IMR-90 (cell line): ENCODE measurements around the gene LSM14A. TPM values are rescaled to one million over a fixed set of nuclear protein-coding genes. Genes with fewer than 3 reads are reported as not detected.

Experiments
- ATAC-seq: fragments of 200-7000 bp; cut with Tn5 transposase; 2 replicates; pipeline ENCODE4 v1.9.1; 2020; ENCODE audit warnings: low read depth, mild to moderate bottlenecking, moderate library complexity
- BruUV-seq: library from RNA; stranded (reverse); fragments of 400-500 nt; replicated peaks from 2 replicates; lab custom pipeline; 2021; lab: Mats Ljungman, UMichigan
- CTCF ChIA-PET: fragments of 300-600 bp; formaldehyde crosslinking; extraction: SDS; loops from one replicate; lab custom pipeline; 2021; ENCODE audit warnings: antibody characterized with exemption; lab: Yijun Ruan, JAX
- POLR2A ChIA-PET: fragments of 300-600 bp; sonication (Branson Sonifier 250); formaldehyde crosslinking; loops from one replicate; lab custom pipeline; 2022; ENCODE audit warnings: antibody characterized with exemption; ENCODE audit not compliant: unreplicated experiment; lab: Charles Lee
- DNase-seq: peaks from one replicate; pipeline ENCODE4 v3.0.0; 2013
- H2AFZ ChIP-seq: replicated peaks from 2 replicates; pipeline ENCODE3; 2013; ENCODE audit warnings: low read length, mild to moderate bottlenecking; ENCODE audit not compliant: poor library complexity
- H2AK5ac ChIP-seq: 2 replicates; pipeline ENCODE4 v1.6.1; 2013; ENCODE audit warnings: low read depth, low read length, inconsistent platforms
- H2AK9ac ChIP-seq: replicated peaks from 2 replicates; pipeline ENCODE3; 2013; ENCODE audit warnings: mild to moderate bottlenecking, low read depth, low read length, moderate library complexity; ENCODE audit not compliant: poor library complexity
- H2BK120ac ChIP-seq: 2 replicates; pipeline ENCODE4 v1.6.1; 2013; ENCODE audit warnings: low read depth, low read length, inconsistent platforms
- H2BK15ac ChIP-seq: 3 replicates; pipeline ENCODE4 v1.6.1; 2013; ENCODE audit warnings: low read depth, low read length, inconsistent platforms
- H2BK20ac ChIP-seq: 2 replicates; pipeline ENCODE4 v1.6.1; 2013; ENCODE audit warnings: low read depth, mild to moderate bottlenecking, inconsistent platforms, low read length, moderate library complexity
- H2BK5ac ChIP-seq: 2 replicates; pipeline ENCODE4 v1.6.1; 2013; ENCODE audit warnings: mild to moderate bottlenecking, low read depth, low read length, inconsistent platforms; ENCODE audit not compliant: poor library complexity, severe bottlenecking
- H3K14ac ChIP-seq: replicated peaks from 2 replicates; pipeline ENCODE4 v1.6.1; 2013; ENCODE audit warnings: low read depth, low read length, inconsistent platforms
- H3K18ac ChIP-seq: 2 replicates; pipeline ENCODE4 v1.6.1; 2013; ENCODE audit warnings: low read depth, low read length, control low read depth
- H3K23ac ChIP-seq: 2 replicates; pipeline ENCODE4 v1.6.1; 2013; ENCODE audit warnings: low read depth, low read length, inconsistent platforms
- H3K27ac ChIP-seq: 2 replicates; pipeline ENCODE4 v1.5.1; 2013; ENCODE audit warnings: mild to moderate bottlenecking, control low read depth, low read length; ENCODE audit not compliant: insufficient read depth
- H3K27me3 ChIP-seq: 2 replicates; pipeline ENCODE4 v1.6.1; 2013; ENCODE audit warnings: low read length; ENCODE audit not compliant: control insufficient read depth, insufficient read depth
- H3K36me3 ChIP-seq: 2 replicates; pipeline ENCODE4 v1.6.1; 2013; ENCODE audit warnings: low read length, mixed read lengths; ENCODE audit not compliant: control insufficient read depth, insufficient read depth
- H3K4ac ChIP-seq: 2 replicates; pipeline ENCODE4 v1.6.1; 2013; ENCODE audit warnings: low read depth, low read length, inconsistent platforms
- H3K4me1 ChIP-seq: 2 replicates; pipeline ENCODE4 v1.6.1; 2013; ENCODE audit warnings: low read length, mixed read lengths; ENCODE audit not compliant: control insufficient read depth, insufficient read depth
- H3K4me2 ChIP-seq: 2 replicates; pipeline ENCODE4 v1.6.1; 2013; ENCODE audit warnings: low read depth, mild to moderate bottlenecking, control low read depth, low read length, moderate library complexity
- H3K4me3 ChIP-seq: 2 replicates; pipeline ENCODE4 v1.5.1; 2013; ENCODE audit warnings: low read depth, mild to moderate bottlenecking, control low read depth, low read length, moderate library complexity; ENCODE audit not compliant: insufficient read depth
- H3K56ac ChIP-seq: 2 replicates; pipeline ENCODE4 v1.6.1; 2013; ENCODE audit warnings: low read length, inconsistent platforms; ENCODE audit not compliant: insufficient read depth; ENCODE audit errors: extremely low read depth
- H3K79me1 ChIP-seq, 2 experiments: 2 replicates each; pipeline ENCODE4 v1.6.1; 2013; ENCODE audit warnings: low read length in 2 of 2, inconsistent platforms in 1 of 2, low read depth in 1 of 2
- H3K9ac ChIP-seq: 2 replicates; pipeline ENCODE4 v1.6.1; 2013; ENCODE audit warnings: low read depth, low read length, control low read depth
- H3K9me1 ChIP-seq: 2 replicates; pipeline ENCODE4 v1.6.1; 2013; ENCODE audit warnings: low read length, inconsistent platforms; ENCODE audit not compliant: insufficient read depth
- H3K9me3 ChIP-seq: 2 replicates; pipeline ENCODE4 v1.6.1; 2013; ENCODE audit warnings: low read length; ENCODE audit not compliant: control insufficient read depth, insufficient read depth
- H4K20me1 ChIP-seq: 2 replicates; pipeline ENCODE4 v1.6.1; 2013; ENCODE audit warnings: low read length, inconsistent platforms; ENCODE audit not compliant: insufficient read depth
- H4K5ac ChIP-seq: 2 replicates; pipeline ENCODE4 v1.6.1; 2013; ENCODE audit warnings: mild to moderate bottlenecking, low read depth, low read length, control low read depth
- H4K8ac ChIP-seq, 2 experiments: 2 replicates each; pipeline ENCODE4 v1.6.1; 2013; ENCODE audit warnings: low read depth in 2 of 2, low read length in 2 of 2, control low read depth in 1 of 2, inconsistent platforms in 1 of 2
- H4K91ac ChIP-seq: 2 replicates; pipeline ENCODE4 v1.6.1; 2013; ENCODE audit warnings: low read depth, low read length, inconsistent platforms; ENCODE audit not compliant: insufficient read depth
- BHLHE40 ChIP-seq: fragments of 150-350 bp; IDR thresholded peaks from 2 replicates; pipeline ENCODE4 v1.6.1; 2016; ENCODE audit warnings: mild to moderate bottlenecking, low read depth, low read length
- CEBPB ChIP-seq: IDR thresholded peaks from 2 replicates; pipeline ENCODE4 v1.6.1; 2012; ENCODE audit warnings: low read depth, low read length, improper control_type of control experiment
- CTCF ChIP-seq: conservative IDR thresholded peaks from 2 replicates; pipeline ENCODE4 v1.5.1; 2012; ENCODE audit warnings: mild to moderate bottlenecking, low read depth, low read length, improper control_type of control experiment
- RCOR1 ChIP-seq: IDR thresholded peaks from 2 replicates; pipeline ENCODE4 v1.6.1; 2012; ENCODE audit warnings: mild to moderate bottlenecking, low read length, improper control_type of control experiment; ENCODE audit not compliant: insufficient replicate concordance
- SMC3 ChIP-seq: fragments of 150-350 bp; IDR thresholded peaks from 2 replicates; pipeline ENCODE4 v1.6.1; 2016; ENCODE audit warnings: low read depth, mild to moderate bottlenecking, antibody characterized with exemption, low read length, moderate library complexity
- WGBS, 2 experiments: methylation state at CpG; one replicate each; pipeline versions ENCODE4 v1.1.5 to v1.1.7; 2013; ENCODE audit warnings: missing lambda C conversion rate in 2 of 2; ENCODE audit not compliant: insufficient read length in 1 of 2; ENCODE audit errors: extremely low coverage in 2 of 2; 5-methylcytosine and 5-hydroxymethylcytosine counted together
- dilution Hi-C: fragments of 300-500 bp; cut with HindIII; formaldehyde crosslinking; loops from one replicate; pipeline ENCODE4 v1.14.3; 2018; ENCODE audit warnings: low sequenced_read_pairs; ENCODE audit not compliant: unreplicated experiment
- in situ Hi-C: fragments of 300-500 bp; cut with MboI; formaldehyde crosslinking; loops from 3 replicates; pipeline ENCODE4 v1.14.3; 2019; ENCODE audit warnings: low sequenced_read_pairs, inconsistent platforms, mixed read lengths
- intact Hi-C: fragments of 100-400 bp; cut with micrococcal nuclease; formaldehyde crosslinking; loops from 2 replicates; pipeline ENCODE4 v1.10.0; 2022
- polyA plus RNA-seq, 3 experiments: library from polyadenylated mRNA; depleted of rRNA; stranded (reverse); fragments of >200 nt; gene quantifications; 2 replicates each; pipeline ENCODE4 v1.2.3, GENCODE V29; 2012; ENCODE audit warnings: low replicate concordance in 1 of 3
- total RNA-seq: library from RNA; depleted of rRNA; stranded (reverse); fragments of >200 nt; gene quantifications from 2 replicates; pipeline ENCODE4 v1.2.3, GENCODE V29; 2012

Gene LSM14A
- total and polyA plus RNA-seq, 2 of the 4 experiments (the other 2 are of a cell fraction) = 44.3 to 54.8 TPM

GRCh38 chr19:34241513-34242337 is 69.4 kb downstream of the LSM14A start:
- H2AFZ ChIP-seq = no peak overlapping the region
- H3K36me3 ChIP-seq = no peaks in the 10 kb centered on the region
- no peak overlapping the region for H4K5ac ChIP-seq
- no peak overlapping the region for H3K4ac ChIP-seq
- ChIA-PET POLR2A (interaction anchor here (0.6 kb wide), 1 partner anchor 11 kb away, joined by 8 read pairs; no protein-coding TSS in a partner anchor), CTCF (no interaction called here)
- dilution Hi-C loops = no loop called here
- 79% methylated on average over 9 of the region's 13 CpGs; no CpG with 5 or more reads in 1 of the 2 experiments for WGBS, 2 experiments
- BruUV-seq = no TSS peak
- no peak overlapping the region for H2BK5ac ChIP-seq
- H4K20me1 ChIP-seq = peaks cover under 1% of the 10 kb centered on the region; the same call in 1 of the 2 replicates
- no peak overlapping the region for H3K14ac ChIP-seq
- TF ChIP-seq CEBPB (no peak), SMC3 (no peak), RCOR1 (no peak), CTCF (0 out of 2 replicates have a peak, but pooled peaks have one; percentile 10), BHLHE40 (no peak)
- H3K9me1 ChIP-seq = peaks cover 18% of the 10 kb centered on the region
- no peak overlapping the region for H3K4me2 ChIP-seq
- H2BK15ac ChIP-seq = no peak overlapping the region
- DNase-seq (no peak), ATAC-seq (no peak)
- H3K56ac ChIP-seq = no peak overlapping the region
- H2BK20ac ChIP-seq = no peak overlapping the region
- no peak overlapping the region for H3K23ac ChIP-seq
- no peak overlapping the region for H3K4me3 ChIP-seq
- H3K27me3 ChIP-seq = no peaks in the 10 kb centered on the region
- H3K27ac ChIP-seq = no peak overlapping the region
- no peak overlapping the region for H3K9ac ChIP-seq
- no peak overlapping the region for H2BK120ac ChIP-seq
- intact Hi-C loops = no loop called here
- in situ Hi-C loops = no loop called here
- no peak overlapping the region for H3K18ac ChIP-seq
- H3K9me3 ChIP-seq = no peaks in the 10 kb centered on the region
- no peak overlapping the region for H2AK9ac ChIP-seq
- H4K8ac ChIP-seq = no peak overlapping the region
- peaks cover 2% of the 10 kb centered on the region; the same call in 1 of the 2 replicates for H3K4me1 ChIP-seq
- no peak overlapping the region for H2AK5ac ChIP-seq
- H4K91ac ChIP-seq = no peak overlapping the region
- H3K79me1 ChIP-seq = peaks cover 0 to 19% of the 10 kb centered on the region in 2 experiments; a peak in 2 of 4 replicates
